Endothelial cell (in vitro differentiated cells): Measurements from ENCODE around the gene RELN. TPM values are rescaled to one million over a fixed set of nuclear protein-coding genes. Genes with fewer than 3 reads are reported as not detected.

Source experiments
- DNase-seq: peaks from one replicate; pipeline ENCODE4 v3.0.0; 2021; ENCODE audit warnings: low spot score
- H3K27ac Mint-ChIP-seq: one replicate; pipeline ENCODE4 v1.8.0; 2021; ENCODE audit warnings: mixed read lengths, inconsistent platforms; ENCODE audit not compliant: unreplicated experiment
- H3K27me3 Mint-ChIP-seq: one replicate; pipeline ENCODE4 v1.8.0; 2021; ENCODE audit warnings: mild to moderate bottlenecking, moderate library complexity, mixed read lengths, inconsistent platforms; ENCODE audit not compliant: unreplicated experiment
- H3K36me3 Mint-ChIP-seq: one replicate; pipeline ENCODE4 v1.8.0; 2021; ENCODE audit warnings: mild to moderate bottlenecking, low read depth, mixed read lengths, inconsistent platforms; ENCODE audit not compliant: unreplicated experiment
- H3K4me1 Mint-ChIP-seq: one replicate; pipeline ENCODE4 v1.8.0; 2021; ENCODE audit warnings: mild to moderate bottlenecking, mixed read lengths, inconsistent platforms; ENCODE audit not compliant: unreplicated experiment
- H3K4me3 Mint-ChIP-seq: one replicate; pipeline ENCODE4 v1.8.0; 2021; ENCODE audit warnings: mild to moderate bottlenecking, mixed read lengths, inconsistent platforms; ENCODE audit not compliant: unreplicated experiment
- H3K9me3 Mint-ChIP-seq: one replicate; pipeline ENCODE4 v1.8.0; 2021; ENCODE audit warnings: mixed read lengths, inconsistent platforms; ENCODE audit not compliant: unreplicated experiment
- total RNA-seq: library from RNA; stranded (reverse); fragmentation: NEBNext Ultra II Directional; extraction: Animal tissue kit (Norgen Biotek cat#: 25700); gene quantifications from one replicate; pipeline ENCODE4 v1.2.1, GENCODE V29; 2021; ENCODE audit not compliant: unreplicated experiment
- TF ChIP-seq, protein P1 (sequence below): fragments of 200-600 bp; sonication (generic); IDR thresholded peaks from one replicate; pipeline ENCODE4 v1.5.0; 2021; ENCODE audit warnings: antibody characterized with exemption; ENCODE audit not compliant: unreplicated experiment

RELN gene
- total RNA-seq, 1 donor from 2014 or later = 2.3 TPM

DNA sequence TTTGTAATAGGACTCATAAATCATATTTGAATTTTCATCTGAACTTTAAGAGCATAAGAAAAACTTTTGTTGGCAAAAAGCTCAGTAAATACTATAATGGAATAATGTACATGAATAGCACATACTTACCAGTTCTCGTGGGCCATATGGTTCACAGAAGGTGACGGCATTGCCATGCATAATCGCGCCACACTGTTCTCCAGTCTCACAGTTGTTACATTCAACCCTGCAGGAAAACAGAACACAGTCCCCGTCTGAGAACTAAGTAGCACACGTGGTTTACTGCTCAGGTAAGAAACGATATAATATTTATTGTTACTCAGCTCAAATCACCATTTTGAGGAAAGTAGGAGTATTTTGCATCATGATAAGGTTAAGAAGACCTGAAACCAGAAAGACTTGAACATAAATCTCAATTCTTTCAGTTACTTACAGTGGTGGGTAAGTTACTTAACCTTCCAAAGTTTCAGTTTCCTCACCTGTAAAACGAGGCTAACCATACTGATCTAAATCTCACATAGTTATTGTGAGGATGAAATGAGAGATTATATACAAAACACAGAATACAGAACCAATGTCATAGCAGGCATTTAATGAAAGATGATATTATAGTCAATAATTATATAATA lies 261.4 kb downstream of the RELN start:
- no peak for DNase-seq
- Mint-ChIP-seq H3K36me3 (no peaks in the 10 kb centered on the region), H3K27me3 (no peaks in the 10 kb centered on the region), H3K9me3 (no peaks in the 10 kb centered on the region), H3K4me1 (no peaks in the 10 kb centered on the region), H3K27ac (no peak overlapping the region), H3K4me3 (no peak overlapping the region)
- TF ChIP-seq, protein P1, sequence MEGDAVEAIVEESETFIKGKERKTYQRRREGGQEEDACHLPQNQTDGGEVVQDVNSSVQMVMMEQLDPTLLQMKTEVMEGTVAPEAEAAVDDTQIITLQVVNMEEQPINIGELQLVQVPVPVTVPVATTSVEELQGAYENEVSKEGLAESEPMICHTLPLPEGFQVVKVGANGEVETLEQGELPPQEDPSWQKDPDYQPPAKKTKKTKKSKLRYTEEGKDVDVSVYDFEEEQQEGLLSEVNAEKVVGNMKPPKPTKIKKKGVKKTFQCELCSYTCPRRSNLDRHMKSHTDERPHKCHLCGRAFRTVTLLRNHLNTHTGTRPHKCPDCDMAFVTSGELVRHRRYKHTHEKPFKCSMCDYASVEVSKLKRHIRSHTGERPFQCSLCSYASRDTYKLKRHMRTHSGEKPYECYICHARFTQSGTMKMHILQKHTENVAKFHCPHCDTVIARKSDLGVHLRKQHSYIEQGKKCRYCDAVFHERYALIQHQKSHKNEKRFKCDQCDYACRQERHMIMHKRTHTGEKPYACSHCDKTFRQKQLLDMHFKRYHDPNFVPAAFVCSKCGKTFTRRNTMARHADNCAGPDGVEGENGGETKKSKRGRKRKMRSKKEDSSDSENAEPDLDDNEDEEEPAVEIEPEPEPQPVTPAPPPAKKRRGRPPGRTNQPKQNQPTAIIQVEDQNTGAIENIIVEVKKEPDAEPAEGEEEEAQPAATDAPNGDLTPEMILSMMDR = no peak

DNA sequence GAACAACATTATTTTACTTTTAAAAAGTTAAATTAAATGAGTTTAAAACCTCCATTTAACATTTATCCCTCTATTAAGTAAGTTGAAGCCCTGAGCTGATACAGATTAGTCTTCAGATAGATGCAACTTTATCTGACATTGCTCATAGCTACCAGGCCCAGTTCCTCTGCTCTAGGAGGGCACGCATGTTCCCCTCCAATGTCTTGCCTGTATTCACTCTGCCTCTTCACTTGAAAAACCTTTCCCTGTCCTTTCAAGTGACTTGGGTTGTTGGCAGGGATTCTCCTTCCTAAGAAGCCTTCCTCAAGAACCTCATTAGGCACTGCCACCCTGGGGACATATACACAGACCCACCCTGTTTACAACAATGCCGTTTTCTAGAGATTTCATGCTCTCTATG lies 270.4 kb downstream of the RELN start:
- TF ChIP-seq, protein P1 = no peak

DNA sequence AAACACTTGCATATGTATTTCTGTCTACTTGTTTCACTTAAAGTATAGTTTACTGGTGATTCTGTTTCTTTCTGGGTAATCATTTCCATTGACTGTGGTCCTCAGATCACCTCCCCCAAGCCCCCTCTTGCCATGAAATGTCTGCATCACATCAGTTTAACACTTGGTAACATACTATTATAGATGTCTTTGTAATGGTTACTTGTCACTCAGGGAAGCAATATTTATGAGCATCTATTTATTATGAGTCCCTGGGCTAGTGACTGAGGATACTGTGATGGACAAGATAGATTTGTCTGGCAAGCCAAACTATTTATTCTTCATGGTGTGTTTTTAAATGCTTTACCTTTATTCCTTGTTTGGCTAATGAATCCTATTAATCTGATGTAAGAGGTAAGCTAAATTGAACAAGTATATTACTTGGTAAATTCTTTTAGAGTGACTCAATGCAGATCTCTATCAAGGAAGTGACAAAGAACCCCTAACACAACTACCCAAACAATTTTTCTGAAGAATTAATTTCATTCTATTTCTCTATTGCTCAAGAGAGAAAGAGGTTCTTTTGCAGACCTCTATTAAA lies 270.9 kb downstream of the RELN start:
- Mint-ChIP-seq H3K4me3 (no peak overlapping the region), H3K9me3 (no peaks in the 10 kb centered on the region), H3K36me3 (no peaks in the 10 kb centered on the region), H3K4me1 (no peaks in the 10 kb centered on the region), H3K27me3 (peaks cover 2% of the 10 kb centered on the region), H3K27ac (no peak overlapping the region)
- TF ChIP-seq, protein P1 = no peak
- no peak for DNase-seq

More for the DNA sequence above, 270.4 kb downstream of the RELN start:
- H3K27ac Mint-ChIP-seq = no peak overlapping the region
- no peaks in the 10 kb centered on the region for H3K36me3 Mint-ChIP-seq
- no peaks in the 10 kb centered on the region for H3K9me3 Mint-ChIP-seq
- peaks cover 2% of the 10 kb centered on the region for H3K27me3 Mint-ChIP-seq
- DNase-seq = no peak
- H3K4me1 Mint-ChIP-seq = no peaks in the 10 kb centered on the region
- no peak overlapping the region for H3K4me3 Mint-ChIP-seq

DNA sequence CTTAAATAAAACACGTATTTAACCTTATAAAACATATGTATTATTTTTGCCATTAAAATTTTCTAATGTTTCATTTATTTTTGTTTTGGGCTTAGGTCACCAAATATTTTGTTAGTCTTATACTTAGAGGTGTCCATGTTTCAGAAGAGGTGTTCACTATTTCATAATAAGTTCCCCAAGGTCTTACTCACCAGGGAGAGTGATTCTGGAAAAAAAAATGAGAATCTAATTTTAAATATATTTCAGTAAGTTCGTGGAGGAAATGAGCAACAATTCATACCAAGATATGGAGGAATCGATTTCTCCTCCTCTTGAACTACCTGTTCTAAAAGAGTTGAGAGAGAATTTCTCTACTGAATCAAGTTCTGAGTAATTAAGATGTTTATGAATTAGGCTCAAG lies 271.9 kb downstream of the RELN start:
- peaks cover 2% of the 10 kb centered on the region for H3K27me3 Mint-ChIP-seq
- no peaks in the 10 kb centered on the region for H3K4me1 Mint-ChIP-seq
- H3K9me3 Mint-ChIP-seq = no peaks in the 10 kb centered on the region
- no peak overlapping the region for H3K4me3 Mint-ChIP-seq
- DNase-seq = no peak
- H3K36me3 Mint-ChIP-seq = no peaks in the 10 kb centered on the region
- H3K27ac Mint-ChIP-seq = no peak overlapping the region
- TF ChIP-seq, protein P1 = no peak

DNA sequence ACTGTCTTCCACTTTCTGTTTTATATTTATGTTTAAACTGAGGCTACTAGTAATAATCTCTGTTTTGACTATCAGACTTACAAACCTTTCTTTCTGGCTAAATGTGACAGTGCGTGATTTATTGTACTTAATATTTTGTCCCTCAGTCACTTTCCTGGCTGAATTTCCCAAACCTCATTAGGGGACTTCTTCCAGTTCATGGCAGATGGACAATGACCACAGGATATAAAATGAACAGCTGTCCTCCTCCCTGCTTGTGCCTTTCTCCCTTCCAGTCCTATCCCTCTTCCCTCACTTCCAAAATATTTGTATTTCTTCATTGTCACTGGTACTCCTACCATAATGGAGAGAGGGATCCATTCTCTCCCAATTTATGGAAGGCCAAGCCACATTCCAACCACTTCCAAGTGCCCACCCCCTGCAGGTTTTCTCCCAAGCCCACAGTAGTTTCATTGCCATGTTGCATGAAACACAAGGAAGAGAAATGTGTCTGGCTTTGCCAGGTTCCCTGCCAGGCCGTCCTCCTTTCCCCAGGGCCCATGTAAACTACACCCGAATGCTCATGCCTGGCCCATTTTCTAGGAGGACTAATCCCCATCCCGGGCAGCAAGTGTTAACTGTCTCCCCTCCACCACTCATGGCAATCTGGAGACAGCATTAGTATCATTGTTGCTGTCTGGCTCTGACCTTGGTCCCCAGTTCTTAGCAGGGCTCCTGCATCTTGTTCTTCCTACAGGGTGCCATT lies 273.9 kb downstream of the RELN start:
- Mint-ChIP-seq H3K27me3 (peaks cover 2% of the 10 kb centered on the region), H3K9me3 (no peaks in the 10 kb centered on the region), H3K27ac (no peak overlapping the region), H3K4me3 (no peak overlapping the region), H3K36me3 (no peaks in the 10 kb centered on the region), H3K4me1 (no peaks in the 10 kb centered on the region)
- TF ChIP-seq, protein P1 = no peak
- no peak for DNase-seq
